Neutrophil (primary cell): ENCODE results near the gene XXYLT1.

Source experiments
- H3K27ac ChIP-seq: fragments of 200-600 bp; sonication (generic); 2 replicates; pipeline ENCODE4 v1.5.1; 2016; ENCODE audit warnings: mild to moderate bottlenecking, moderate library complexity
- H3K27me3 ChIP-seq: fragments of 200-600 bp; sonication (generic); 2 replicates; pipeline ENCODE4 v1.6.0; 2016; ENCODE audit warnings: mild to moderate bottlenecking
- H3K36me3 ChIP-seq: fragments of 200-600 bp; sonication (generic); 2 replicates; pipeline ENCODE4 v1.5.1; 2017
- H3K4me1 ChIP-seq, 2 experiments: fragments of 200-600 bp in 1 of 2; sonication (generic) in 1 of 2; 1 replicate in 1 of 2; 2 replicates in 1 of 2; pipeline versions ENCODE4 v1.5.1 to v1.6.1; 2013 to 2016; ENCODE audit warnings: low read depth in 1 of 2, low read length in 1 of 2, mild to moderate bottlenecking in 1 of 2, moderate library complexity in 1 of 2; ENCODE audit not compliant: control insufficient read depth in 1 of 2, insufficient read depth in 1 of 2
- H3K4me3 ChIP-seq, 2 experiments: fragments of 200-600 bp in 1 of 2; sonication (generic) in 1 of 2; 1 replicate in 1 of 2; 2 replicates in 1 of 2; pipeline ENCODE4 v1.5.1; 2013 to 2016; ENCODE audit warnings: low read depth in 1 of 2, low read length in 1 of 2, mild to moderate bottlenecking in 1 of 2, moderate library complexity in 1 of 2
- H3K9me3 ChIP-seq: fragments of 200-600 bp; sonication (generic); 2 replicates; pipeline ENCODE4 v1.5.1; 2016
- TF ChIP-seq, protein P1 (sequence below): fragments of 200-600 bp; sonication (generic); IDR thresholded peaks from 2 replicates; pipeline ENCODE4 v1.5.1; 2016; ENCODE audit warnings: antibody characterized with exemption

Gene XXYLT1

DNA sequence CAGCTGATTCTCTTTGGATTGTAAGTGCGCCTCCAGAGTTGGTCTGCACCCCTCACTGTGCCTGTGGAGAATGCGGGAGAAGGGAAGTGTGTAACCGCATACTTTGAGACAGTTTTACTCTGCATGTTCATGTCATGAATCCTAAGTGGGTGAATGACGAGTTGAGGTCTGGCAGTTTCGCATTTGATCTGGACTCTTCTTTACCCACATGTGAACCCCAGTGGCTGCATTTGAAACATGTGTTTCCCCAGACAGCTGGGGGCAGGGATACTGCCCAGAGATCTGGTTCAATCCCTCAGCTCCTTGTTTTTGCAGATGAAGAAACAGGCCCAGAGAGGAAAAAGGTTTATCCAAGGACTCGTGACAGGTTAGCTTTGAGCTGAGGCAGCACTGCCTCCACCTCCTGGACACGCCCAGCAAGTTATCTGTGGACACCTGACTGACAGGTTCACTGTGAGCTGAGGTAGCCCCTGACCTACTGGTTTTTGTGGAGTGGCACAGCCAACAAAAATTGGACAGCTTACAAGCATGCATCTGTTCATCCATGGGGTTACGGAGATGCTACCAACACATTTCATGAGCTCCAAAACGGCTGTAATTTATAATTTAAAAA, 207.3 kb downstream of the XXYLT1 start:
- Histone ChIP-seq H3K4me3 (no peak overlapping the region), H3K27ac (no peak overlapping the region), H3K9me3 (no peaks in the 10 kb centered on the region), H3K36me3 (no peaks in the 10 kb centered on the region), H3K27me3 (no peaks in the 10 kb centered on the region), H3K4me1 (peaks cover 0 to 5% of the 10 kb centered on the region in 2 experiments)
- TF ChIP-seq, protein P1, sequence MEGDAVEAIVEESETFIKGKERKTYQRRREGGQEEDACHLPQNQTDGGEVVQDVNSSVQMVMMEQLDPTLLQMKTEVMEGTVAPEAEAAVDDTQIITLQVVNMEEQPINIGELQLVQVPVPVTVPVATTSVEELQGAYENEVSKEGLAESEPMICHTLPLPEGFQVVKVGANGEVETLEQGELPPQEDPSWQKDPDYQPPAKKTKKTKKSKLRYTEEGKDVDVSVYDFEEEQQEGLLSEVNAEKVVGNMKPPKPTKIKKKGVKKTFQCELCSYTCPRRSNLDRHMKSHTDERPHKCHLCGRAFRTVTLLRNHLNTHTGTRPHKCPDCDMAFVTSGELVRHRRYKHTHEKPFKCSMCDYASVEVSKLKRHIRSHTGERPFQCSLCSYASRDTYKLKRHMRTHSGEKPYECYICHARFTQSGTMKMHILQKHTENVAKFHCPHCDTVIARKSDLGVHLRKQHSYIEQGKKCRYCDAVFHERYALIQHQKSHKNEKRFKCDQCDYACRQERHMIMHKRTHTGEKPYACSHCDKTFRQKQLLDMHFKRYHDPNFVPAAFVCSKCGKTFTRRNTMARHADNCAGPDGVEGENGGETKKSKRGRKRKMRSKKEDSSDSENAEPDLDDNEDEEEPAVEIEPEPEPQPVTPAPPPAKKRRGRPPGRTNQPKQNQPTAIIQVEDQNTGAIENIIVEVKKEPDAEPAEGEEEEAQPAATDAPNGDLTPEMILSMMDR = no peak

DNA sequence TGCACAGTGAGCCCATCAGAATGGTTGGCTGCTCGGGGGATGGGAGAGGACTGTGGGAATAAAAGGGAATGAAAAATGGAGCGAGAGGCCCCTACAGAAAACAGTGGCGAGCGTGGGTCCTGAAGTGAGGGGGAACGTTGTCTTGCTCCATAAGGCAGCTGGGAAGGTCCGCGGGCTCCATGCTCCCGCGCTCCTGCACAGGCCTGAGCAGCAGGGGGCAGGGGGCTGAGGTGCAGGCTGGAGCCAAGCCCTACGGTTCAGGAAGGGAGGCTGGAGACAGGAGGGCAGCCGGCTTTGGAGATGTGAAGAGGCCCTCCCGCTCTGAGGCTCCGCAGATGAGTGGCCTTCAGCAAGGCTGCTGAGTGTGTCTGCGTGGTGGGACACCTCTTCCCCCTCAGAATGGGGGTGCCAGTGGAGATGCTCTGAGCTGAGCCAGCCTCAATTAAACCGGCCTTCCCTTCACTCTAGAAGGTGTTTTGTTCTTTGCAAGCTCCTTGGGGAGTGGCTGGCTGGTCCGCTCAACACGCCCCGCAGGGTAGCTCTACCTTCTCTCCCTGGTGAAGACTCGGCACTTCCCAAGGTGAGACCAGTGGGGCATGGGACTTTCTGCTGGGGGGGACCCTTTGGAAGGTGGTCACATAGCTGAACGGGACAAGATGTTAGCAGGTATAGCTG, 208.0 kb downstream of the XXYLT1 start:
- TF ChIP-seq, protein P1 = no peak
- H3K9me3 ChIP-seq = no peaks in the 10 kb centered on the region

DNA sequence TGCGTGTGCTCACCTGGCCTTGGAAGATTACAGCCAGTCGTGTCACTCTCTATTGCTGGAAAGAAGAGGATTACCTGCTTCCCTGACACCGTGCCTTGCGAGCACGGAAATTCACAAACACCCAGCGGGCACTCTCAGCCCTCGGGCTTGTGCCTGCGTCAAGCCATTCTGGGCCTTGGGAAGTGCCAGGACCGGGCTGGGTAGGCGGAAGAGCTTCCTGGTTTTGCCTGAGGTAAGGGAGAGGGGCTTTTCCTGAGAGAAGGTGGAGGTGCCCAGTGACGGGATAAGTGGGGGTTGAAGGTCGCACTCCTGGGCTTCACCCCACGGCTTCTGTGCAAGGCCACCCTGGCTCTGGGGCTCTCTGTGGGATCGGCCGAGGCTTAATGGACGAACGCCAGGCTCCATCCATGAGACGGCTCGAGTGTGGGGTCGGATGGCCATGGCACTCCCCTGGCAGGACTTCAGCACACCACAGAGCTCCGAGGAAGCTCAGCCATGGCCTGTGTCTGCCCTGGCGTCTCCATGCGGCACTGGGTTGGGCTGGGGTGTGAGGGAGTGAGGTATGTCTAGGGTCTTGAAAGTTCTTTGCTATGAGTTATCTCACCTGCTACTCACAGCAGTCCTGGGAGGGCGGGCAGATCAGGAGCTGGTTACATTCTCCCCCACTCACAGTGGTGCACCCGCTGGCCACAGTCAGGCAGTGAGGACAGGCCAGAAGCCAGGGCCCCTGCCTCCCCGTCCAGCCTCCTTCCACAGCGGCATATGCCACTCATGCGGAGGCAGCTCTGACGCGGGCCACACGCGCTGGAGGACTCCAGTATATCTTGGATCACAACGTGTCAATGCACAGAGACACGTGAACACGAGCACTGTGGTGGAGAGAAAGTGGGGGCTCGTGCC, 209.0 kb downstream of the XXYLT1 start:
- Histone ChIP-seq H3K9me3 (no peaks in the 10 kb centered on the region), H3K27ac (no peak overlapping the region), H3K4me1 (peaks cover 0 to 5% of the 10 kb centered on the region in 2 experiments), H3K4me3 (no peak overlapping the region), H3K36me3 (no peaks in the 10 kb centered on the region), H3K27me3 (no peaks in the 10 kb centered on the region)
- TF ChIP-seq, protein P1 = no peak

More for the DNA sequence above, 208.0 kb downstream of the XXYLT1 start:
- H3K4me1 ChIP-seq = peaks cover 0 to 5% of the 10 kb centered on the region in 2 experiments
- no peak overlapping the region for H3K4me3 ChIP-seq
- H3K27me3 ChIP-seq = no peaks in the 10 kb centered on the region
- H3K36me3 ChIP-seq = no peaks in the 10 kb centered on the region
- no peak overlapping the region for H3K27ac ChIP-seq

DNA sequence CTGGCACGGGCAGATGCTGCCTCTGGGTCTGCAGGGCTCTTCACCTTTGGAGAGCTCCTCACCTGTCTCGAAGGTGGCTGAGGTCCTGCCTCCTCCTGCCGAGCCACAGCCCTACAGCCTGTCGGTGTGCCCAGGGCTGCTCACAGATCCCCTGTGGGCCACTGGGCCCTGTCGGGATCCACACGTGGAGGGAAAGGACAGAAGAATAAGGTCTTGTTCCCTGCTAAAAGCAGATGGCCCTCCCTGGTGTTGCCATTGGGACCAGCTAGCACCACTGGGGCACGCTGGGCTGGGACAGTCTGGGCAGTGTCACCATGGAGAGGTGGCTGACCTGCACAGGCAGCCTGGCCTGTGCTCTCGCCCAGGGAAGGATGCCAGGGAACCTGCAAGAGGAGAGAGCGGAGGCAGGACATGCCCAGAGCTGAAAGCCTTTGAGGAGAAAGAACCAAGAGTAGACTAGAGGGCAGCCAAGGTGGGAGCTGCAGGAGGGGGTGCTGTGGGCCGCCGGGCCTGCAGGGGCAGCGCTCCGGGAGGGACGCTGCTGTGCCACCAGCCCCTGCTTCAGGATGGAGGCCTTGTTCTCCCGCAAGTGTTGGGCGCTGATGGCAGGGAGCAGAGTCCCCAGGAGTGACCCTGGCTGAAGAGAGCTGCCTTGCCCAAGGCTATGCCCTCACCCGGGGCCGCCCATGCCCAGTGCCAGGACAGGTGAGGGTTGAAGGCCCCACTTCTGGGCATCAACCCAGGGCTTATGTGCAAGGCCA, 210.2 kb downstream of the XXYLT1 start:
- TF ChIP-seq, protein P1 = no peak
- H3K36me3 ChIP-seq = no peaks in the 10 kb centered on the region
- no peak overlapping the region for H3K4me3 ChIP-seq
- H3K9me3 ChIP-seq = no peaks in the 10 kb centered on the region
- H3K27me3 ChIP-seq = no peaks in the 10 kb centered on the region
- no peak overlapping the region for H3K27ac ChIP-seq
- peaks cover 0 to 5% of the 10 kb centered on the region in 2 experiments for H3K4me1 ChIP-seq

- peaks cover 0 to 5% of the 10 kb centered on the region in 2 experiments for H3K4me1 ChIP-seq
- no peak overlapping the region for H3K27ac ChIP-seq
- H3K27me3 ChIP-seq = no peaks in the 10 kb centered on the region
- TF ChIP-seq, protein P1 = no peak
- no peaks in the 10 kb centered on the region for H3K9me3 ChIP-seq
- no peaks in the 10 kb centered on the region for H3K36me3 ChIP-seq
- no peak overlapping the region for H3K4me3 ChIP-seq
These were observed 210.8 kb downstream of the XXYLT1 start for GRCh38 chr3:195060217-195060481.
